Natural killer cell (primary cell): Measurements from ENCODE around the gene CALCR. TPM values are rescaled to one million over a fixed set of nuclear protein-coding genes. Genes with fewer than 3 reads are reported as not detected.

Experiments used
- ATAC-seq, 3 donors: fragments of 150-1000 bp in 2 of 3; fragments of 200-7000 bp in 1 of 3; cut with Tn5 transposase; 1 replicate in 1 of 3; 2 replicates in 2 of 3; pipeline ENCODE4 v1.10.0; 2021; ENCODE audit warnings: mild to moderate bottlenecking in 2 of 3, moderate library complexity in 2 of 3
- DNase-seq, 2 donors: peaks; one replicate each; pipeline versions ENCODE4 v3.0.0 to v3.0.0-alpha.2; 2013 to 2021; ENCODE audit warnings: mixed read lengths in 1 of 2
- H3K27ac ChIP-seq: one replicate; pipeline ENCODE4 v1.5.1; 2013; ENCODE audit warnings: mild to moderate bottlenecking, low read length
- H3K27me3 ChIP-seq: one replicate; pipeline ENCODE4 v1.6.1; 2013; ENCODE audit warnings: low read length; ENCODE audit not compliant: control insufficient read depth, insufficient read depth
- H3K36me3 ChIP-seq: one replicate; pipeline ENCODE4 v1.6.1; 2013; ENCODE audit warnings: low read length; ENCODE audit not compliant: control insufficient read depth, insufficient read depth
- H3K4me1 ChIP-seq: one replicate; pipeline ENCODE4 v1.6.1; 2013; ENCODE audit warnings: low read length; ENCODE audit not compliant: control insufficient read depth, insufficient read depth
- H3K4me3 ChIP-seq: one replicate; pipeline ENCODE4 v1.5.1; 2013; ENCODE audit warnings: low read length
- H3K9me3 ChIP-seq: one replicate; pipeline ENCODE4 v1.6.1; 2013; ENCODE audit warnings: low read length; ENCODE audit not compliant: control insufficient read depth, insufficient read depth
- H3K27ac Mint-ChIP-seq, 2 donors: one replicate each; pipeline ENCODE4 v1.8.0; 2022; ENCODE audit warnings: mild to moderate bottlenecking in 2 of 2, mixed read lengths in 2 of 2, moderate library complexity in 1 of 2
- H3K27me3 Mint-ChIP-seq, 2 donors: one replicate each; pipeline ENCODE4 v1.8.0; 2022; ENCODE audit warnings: low read depth in 2 of 2, mixed read lengths in 2 of 2
- H3K36me3 Mint-ChIP-seq: one replicate; pipeline ENCODE4 v1.8.0; 2022; ENCODE audit warnings: mixed read lengths
- H3K4me1 Mint-ChIP-seq, 2 donors: one replicate each; pipeline ENCODE4 v1.8.0; 2022; ENCODE audit warnings: mixed read lengths in 2 of 2
- H3K4me3 Mint-ChIP-seq: one replicate; pipeline ENCODE4 v1.8.0; 2022; ENCODE audit warnings: mild to moderate bottlenecking, moderate library complexity, mixed read lengths
- H3K9me3 Mint-ChIP-seq, 2 donors: one replicate each; pipeline ENCODE4 v1.8.0; 2022; ENCODE audit warnings: mixed read lengths in 2 of 2
- WGBS: methylation state at CpG from one replicate; pipeline ENCODE4 v1.1.7; 2013; ENCODE audit warnings: missing lambda C conversion rate; ENCODE audit not compliant: insufficient coverage; 5-methylcytosine and 5-hydroxymethylcytosine counted together
- intact Hi-C: fragments of 100-400 bp; cut with micrococcal nuclease; formaldehyde crosslinking; loops from one replicate; pipeline ENCODE4 v1.14.2; 2022
- total RNA-seq, 4 donors: library from RNA; stranded (reverse); fragments of 120-200 nt in 1 of 4; gene quantifications; one replicate each; pipeline versions ENCODE4 v1.2.3 to v1.2.4, GENCODE V29; 2013 to 2022
- TF ChIP-seq, protein P1 (sequence below): fragments of 200-600 bp; IDR thresholded peaks from one replicate; pipeline ENCODE4 v1.8.0; 2022; ENCODE audit warnings: antibody characterized with exemption

The CALCR gene
- total RNA-seq, 3 donors from 2014 or later (not counting 1 experiment from before 2014, with no cell fraction given) = not detected

DNA sequence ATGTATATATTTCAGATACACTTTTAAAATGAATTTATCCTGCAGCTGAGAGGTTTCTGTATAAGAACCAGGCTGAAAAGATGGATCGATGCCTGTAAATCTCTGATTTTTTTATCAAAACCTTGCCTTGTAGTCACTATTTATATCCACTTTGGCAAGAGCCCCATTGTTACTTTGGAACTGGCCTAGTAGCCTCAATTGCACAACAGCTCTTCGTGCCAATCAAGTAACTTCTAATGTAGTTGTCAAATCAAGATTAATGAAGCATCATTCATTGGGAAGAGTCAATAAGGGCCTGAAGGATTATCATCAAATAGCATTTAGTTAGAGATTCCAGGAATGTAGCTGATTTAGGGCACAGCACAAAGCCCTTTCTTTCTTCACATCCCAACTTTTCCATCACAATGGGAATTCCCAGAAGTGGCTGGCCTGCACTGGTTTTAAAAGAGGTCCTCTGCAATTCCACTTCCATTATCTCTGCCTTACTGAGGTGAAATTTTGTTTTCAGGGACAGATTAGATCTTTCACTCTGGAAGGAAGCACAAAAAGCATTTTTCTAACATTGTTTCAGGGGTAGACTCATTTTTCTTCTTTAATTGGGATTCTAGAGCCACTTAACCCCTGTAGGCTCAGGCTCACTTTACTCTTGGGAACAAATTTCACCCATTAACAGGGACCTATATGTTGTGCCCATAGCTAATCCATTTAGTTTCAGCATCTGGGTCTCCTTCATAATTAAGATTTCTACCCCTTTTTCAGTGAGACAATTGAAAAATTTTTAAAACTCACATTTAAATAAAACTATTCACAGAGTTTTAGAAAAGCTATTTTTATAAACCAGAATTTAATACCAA lies 97.8 kb downstream of the CALCR start:
- no peaks in the 10 kb centered on the region for H3K9me3 ChIP-seq
- H3K27ac ChIP-seq = no peak overlapping the region
- DNase-seq (no peak), ATAC-seq (no peak)
- H3K4me1 ChIP-seq = no peaks in the 10 kb centered on the region
- Mint-ChIP-seq H3K4me3 (no peak overlapping the region), H3K36me3 (no peaks in the 10 kb centered on the region), H3K4me1 (no peaks in the 10 kb centered on the region), H3K27me3 (no peaks in the 10 kb centered on the region), H3K9me3 (no peaks in the 10 kb centered on the region), H3K27ac (no peak overlapping the region)
- WGBS = 80% methylated on average over 2 of the region's 2 CpGs
- H3K4me3 ChIP-seq = no peak overlapping the region
- TF ChIP-seq, protein P1, sequence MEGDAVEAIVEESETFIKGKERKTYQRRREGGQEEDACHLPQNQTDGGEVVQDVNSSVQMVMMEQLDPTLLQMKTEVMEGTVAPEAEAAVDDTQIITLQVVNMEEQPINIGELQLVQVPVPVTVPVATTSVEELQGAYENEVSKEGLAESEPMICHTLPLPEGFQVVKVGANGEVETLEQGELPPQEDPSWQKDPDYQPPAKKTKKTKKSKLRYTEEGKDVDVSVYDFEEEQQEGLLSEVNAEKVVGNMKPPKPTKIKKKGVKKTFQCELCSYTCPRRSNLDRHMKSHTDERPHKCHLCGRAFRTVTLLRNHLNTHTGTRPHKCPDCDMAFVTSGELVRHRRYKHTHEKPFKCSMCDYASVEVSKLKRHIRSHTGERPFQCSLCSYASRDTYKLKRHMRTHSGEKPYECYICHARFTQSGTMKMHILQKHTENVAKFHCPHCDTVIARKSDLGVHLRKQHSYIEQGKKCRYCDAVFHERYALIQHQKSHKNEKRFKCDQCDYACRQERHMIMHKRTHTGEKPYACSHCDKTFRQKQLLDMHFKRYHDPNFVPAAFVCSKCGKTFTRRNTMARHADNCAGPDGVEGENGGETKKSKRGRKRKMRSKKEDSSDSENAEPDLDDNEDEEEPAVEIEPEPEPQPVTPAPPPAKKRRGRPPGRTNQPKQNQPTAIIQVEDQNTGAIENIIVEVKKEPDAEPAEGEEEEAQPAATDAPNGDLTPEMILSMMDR = no peak
- intact Hi-C loops = no loop called here
- H3K27me3 ChIP-seq = no peaks in the 10 kb centered on the region
- H3K36me3 ChIP-seq = no peaks in the 10 kb centered on the region

DNA sequence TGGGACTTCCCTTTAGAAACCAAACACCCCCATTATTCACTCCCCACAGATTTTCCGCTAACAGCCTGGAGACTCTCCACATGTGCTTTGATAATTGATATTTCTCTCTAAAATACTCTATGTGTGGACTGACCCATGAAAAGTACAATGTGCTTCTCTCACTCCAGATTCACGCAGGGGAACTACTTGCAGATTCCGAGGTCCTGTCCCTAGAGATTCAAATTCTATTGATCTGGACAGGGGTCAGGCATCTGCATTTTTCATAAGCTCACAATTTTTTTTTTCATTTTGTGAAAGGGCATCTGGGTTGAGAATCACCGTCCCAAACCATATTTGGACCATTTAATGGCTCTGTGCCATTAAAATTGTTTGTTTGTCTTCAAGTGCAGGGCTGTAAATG lies 98.7 kb downstream of the CALCR start:
- DNase-seq (no peak), ATAC-seq (no peak)
- Histone ChIP-seq H3K4me1 (no peaks in the 10 kb centered on the region), H3K27me3 (no peaks in the 10 kb centered on the region), H3K36me3 (no peaks in the 10 kb centered on the region), H3K9me3 (no peaks in the 10 kb centered on the region), H3K27ac (no peak overlapping the region), H3K4me3 (no peak overlapping the region)
- H3K27me3 Mint-ChIP-seq = no peaks in the 10 kb centered on the region
- H3K36me3 Mint-ChIP-seq = no peaks in the 10 kb centered on the region
- intact Hi-C loops = no loop called here
- TF ChIP-seq, protein P1 = no peak
- no peaks in the 10 kb centered on the region for H3K9me3 Mint-ChIP-seq
- H3K27ac Mint-ChIP-seq = no peak overlapping the region
- WGBS = 92% methylated on average over 4 of the region's 4 CpGs
- H3K4me1 Mint-ChIP-seq = no peaks in the 10 kb centered on the region
- H3K4me3 Mint-ChIP-seq = no peak overlapping the region

DNA sequence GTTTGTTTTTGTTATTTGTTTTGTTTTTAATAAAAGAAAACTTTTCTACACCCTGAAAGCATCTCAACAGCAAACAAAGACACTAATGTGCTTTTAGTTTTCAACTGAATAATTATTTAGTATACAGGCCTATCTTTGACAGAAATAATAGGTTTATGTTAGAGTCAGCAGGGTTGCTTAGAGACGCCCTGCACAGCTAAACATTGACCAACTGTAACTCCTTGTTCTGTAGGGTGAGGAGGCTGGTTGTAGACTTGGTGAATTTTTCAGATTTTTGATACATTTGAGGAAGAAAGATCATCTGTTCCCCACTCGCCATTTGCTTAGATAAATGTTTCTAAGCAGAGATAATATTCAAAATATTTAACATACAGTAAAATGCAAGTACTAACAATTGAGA lies 103.1 kb downstream of the CALCR start:
- no peak overlapping the region for H3K27ac Mint-ChIP-seq
- no peaks in the 10 kb centered on the region for H3K27me3 Mint-ChIP-seq
- H3K4me1 Mint-ChIP-seq = no peaks in the 10 kb centered on the region
- no peak overlapping the region for H3K27ac ChIP-seq
- no peaks in the 10 kb centered on the region for H3K4me1 ChIP-seq
- intact Hi-C loops = no loop called here
- H3K27me3 ChIP-seq = no peaks in the 10 kb centered on the region
- no peak overlapping the region for H3K4me3 Mint-ChIP-seq
- no peaks in the 10 kb centered on the region for H3K36me3 ChIP-seq
- ATAC-seq (no peak), DNase-seq (no peak)
- no peaks in the 10 kb centered on the region for H3K36me3 Mint-ChIP-seq
- WGBS = 73% methylated on average over 1 of the region's 2 CpGs
- no peaks in the 10 kb centered on the region for H3K9me3 ChIP-seq
- no peaks in the 10 kb centered on the region for H3K9me3 Mint-ChIP-seq
- H3K4me3 ChIP-seq = no peak overlapping the region
- TF ChIP-seq, protein P1 = no peak

DNA sequence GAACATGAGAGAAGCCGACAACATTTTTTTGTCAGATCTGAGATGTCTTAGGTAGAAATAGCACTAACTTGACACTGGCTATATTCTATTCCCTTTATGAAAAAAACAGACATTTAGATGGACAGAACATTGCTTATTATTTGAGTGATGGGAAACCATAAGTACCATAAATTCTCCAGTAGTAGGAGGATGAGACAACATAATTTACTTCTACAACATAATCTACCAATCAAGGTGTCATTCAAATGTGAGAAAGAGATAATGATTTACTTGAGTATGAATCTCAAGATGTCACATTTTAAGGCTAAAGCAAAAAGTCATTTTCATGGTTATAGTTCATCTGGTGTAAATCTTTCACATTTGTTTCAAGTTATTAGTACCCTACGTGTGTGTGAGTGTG lies 110.8 kb downstream of the CALCR start:
- H3K27me3 ChIP-seq = no peaks in the 10 kb centered on the region
- H3K9me3 ChIP-seq = no peaks in the 10 kb centered on the region
- ATAC-seq = no peak
- no peak for DNase-seq
- H3K36me3 ChIP-seq = no peaks in the 10 kb centered on the region
- TF ChIP-seq, protein P1 = no peak
- Mint-ChIP-seq H3K4me1 (no peaks in the 10 kb centered on the region), H3K36me3 (no peaks in the 10 kb centered on the region), H3K4me3 (no peak overlapping the region), H3K27ac (no peak overlapping the region), H3K9me3 (no peaks in the 10 kb centered on the region), H3K27me3 (peaks cover 0 to 8% of the 10 kb centered on the region in 2 donors)
- intact Hi-C loops = no loop called here
- no peak overlapping the region for H3K27ac ChIP-seq
- H3K4me1 ChIP-seq = no peaks in the 10 kb centered on the region
- H3K4me3 ChIP-seq = no peak overlapping the region
- WGBS = 89% methylated on average over 2 of the region's 2 CpGs
